ENCODE data around the gene SNAPC1. TPM values are rescaled to one million over a fixed set of nuclear protein-coding genes. Genes with fewer than 3 reads are reported as not detected.
A peak's percentile ranks its signal among the peaks of the same experiment; 100 is the strongest.
"Not testable (repeated sequence)": the region's sequence is repeated elsewhere in the genome, so short reads cannot be mapped to it uniquely, and the experiment has no call there.

The SNAPC1 gene
- total RNA-seq, 2 donors from 2014 or later, result 8.6 to 10.4 TPM

DNA sequence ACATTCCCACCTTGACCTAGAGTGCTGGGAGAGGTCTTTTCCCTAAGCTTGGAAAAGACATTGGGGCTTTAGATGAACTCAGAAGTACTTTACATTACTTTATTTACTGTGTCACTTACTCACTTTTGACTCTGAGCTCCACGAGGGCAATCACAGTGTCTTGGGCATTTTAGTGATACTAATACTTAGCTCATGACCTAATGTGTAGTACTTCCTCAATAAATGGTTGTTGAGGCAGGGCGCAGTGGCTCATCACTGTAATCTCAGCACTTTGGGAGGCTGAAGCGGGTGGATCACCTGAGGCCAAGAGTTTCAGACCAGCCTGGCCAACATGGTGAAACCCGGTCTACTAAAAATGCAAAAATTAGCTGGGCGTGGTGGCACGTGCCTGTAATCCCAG lies 19.8 kb upstream of the SNAPC1 start:
- Histone ChIP-seq H3K27ac (no peak overlapping the region), H3K4me1 (ENCODE audit: control insufficient read depth in 1 of 2, low read depth in 2 of 2) (peaks cover 0 to 13% of the 10 kb centered on the region in 2 donors), H3K4me3 (no peak overlapping the region), H3K27me3 (replicated peaks; ENCODE audit: insufficient read depth) (no peaks in the 10 kb centered on the region), H3K9me3 (no peaks in the 10 kb centered on the region), H3K36me3 (peaks cover 19% of the 10 kb centered on the region)
- TF ChIP-seq, protein P1, sequence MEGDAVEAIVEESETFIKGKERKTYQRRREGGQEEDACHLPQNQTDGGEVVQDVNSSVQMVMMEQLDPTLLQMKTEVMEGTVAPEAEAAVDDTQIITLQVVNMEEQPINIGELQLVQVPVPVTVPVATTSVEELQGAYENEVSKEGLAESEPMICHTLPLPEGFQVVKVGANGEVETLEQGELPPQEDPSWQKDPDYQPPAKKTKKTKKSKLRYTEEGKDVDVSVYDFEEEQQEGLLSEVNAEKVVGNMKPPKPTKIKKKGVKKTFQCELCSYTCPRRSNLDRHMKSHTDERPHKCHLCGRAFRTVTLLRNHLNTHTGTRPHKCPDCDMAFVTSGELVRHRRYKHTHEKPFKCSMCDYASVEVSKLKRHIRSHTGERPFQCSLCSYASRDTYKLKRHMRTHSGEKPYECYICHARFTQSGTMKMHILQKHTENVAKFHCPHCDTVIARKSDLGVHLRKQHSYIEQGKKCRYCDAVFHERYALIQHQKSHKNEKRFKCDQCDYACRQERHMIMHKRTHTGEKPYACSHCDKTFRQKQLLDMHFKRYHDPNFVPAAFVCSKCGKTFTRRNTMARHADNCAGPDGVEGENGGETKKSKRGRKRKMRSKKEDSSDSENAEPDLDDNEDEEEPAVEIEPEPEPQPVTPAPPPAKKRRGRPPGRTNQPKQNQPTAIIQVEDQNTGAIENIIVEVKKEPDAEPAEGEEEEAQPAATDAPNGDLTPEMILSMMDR (IDR thresholded peaks at IDR 0.05), result no peak
- ATAC-seq (ENCODE audit: insufficient number of reproducible peaks, low FRiP score, low read depth) (no peak), DNase-seq (ENCODE audit: low spot score) (no peak)

DNA sequence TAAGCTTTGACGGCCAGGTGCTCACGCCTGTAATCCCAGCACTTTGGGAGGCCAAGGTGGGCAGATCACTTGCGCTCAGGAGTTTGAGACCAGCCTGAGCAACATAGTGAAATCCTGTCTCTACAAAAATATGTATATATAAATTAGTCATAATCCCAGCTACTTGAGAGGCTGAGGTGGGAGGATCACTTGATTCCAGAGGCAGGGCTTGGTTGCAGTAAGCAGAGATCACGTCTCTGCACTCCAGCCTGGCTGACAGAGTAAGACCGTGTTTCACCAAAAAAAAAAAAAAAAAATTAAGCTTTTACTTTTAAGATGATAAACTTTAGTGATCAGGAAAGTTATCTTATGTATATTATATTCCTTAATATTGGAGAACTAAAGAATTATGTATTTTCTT lies 18.0 kb upstream of the SNAPC1 start:
- Histone ChIP-seq H3K27ac (no peak overlapping the region), H3K4me3 (no peak overlapping the region), H3K4me1 (ENCODE audit: control insufficient read depth in 1 of 2, low read depth in 2 of 2) (peaks cover 8 to 29% of the 10 kb centered on the region in 2 donors), H3K36me3 (peaks cover 8% of the 10 kb centered on the region), H3K9me3 (no peaks in the 10 kb centered on the region), H3K27me3 (replicated peaks; ENCODE audit: insufficient read depth) (no peaks in the 10 kb centered on the region)
- ATAC-seq (ENCODE audit: insufficient number of reproducible peaks, low FRiP score, low read depth), result no peak
- no peak for DNase-seq (ENCODE audit: low spot score)
- TF ChIP-seq, protein P1 (IDR thresholded peaks at IDR 0.05), result no peak

DNA sequence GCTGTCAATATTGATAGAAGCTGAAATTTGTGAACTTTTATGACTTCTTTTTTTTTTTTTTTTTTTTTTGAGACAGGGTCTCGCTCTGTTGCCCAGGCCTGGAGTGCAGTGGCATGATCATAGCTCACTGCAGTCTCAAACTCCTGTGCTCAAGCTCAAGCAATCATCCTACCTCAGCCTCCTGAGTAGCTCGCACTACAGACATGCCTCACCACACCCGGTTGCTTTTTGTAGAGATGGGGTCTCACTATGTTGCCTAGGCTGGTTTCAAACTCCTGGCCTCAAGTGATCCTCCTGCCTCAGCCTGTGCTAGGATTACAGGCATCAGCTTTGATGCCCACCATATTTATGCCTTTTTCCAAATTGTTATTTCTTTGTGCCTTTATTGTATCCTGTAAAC lies 15.9 kb upstream of the SNAPC1 start:
- DNase-seq (ENCODE audit: low spot score); H3K27me3 ChIP-seq (replicated peaks; ENCODE audit: insufficient read depth); H3K4me3 ChIP-seq; H3K36me3 ChIP-seq; H3K9me3 ChIP-seq; ATAC-seq (ENCODE audit: insufficient number of reproducible peaks, low FRiP score, low read depth): not testable (repeated sequence)
- H3K4me1 ChIP-seq (ENCODE audit: control insufficient read depth in 1 of 2, low read depth in 2 of 2), result peaks cover 12 to 43% of the 10 kb centered on the region in 2 donors
- H3K27ac ChIP-seq, result peak overlapping the region; percentile 57 to 89

DNA sequence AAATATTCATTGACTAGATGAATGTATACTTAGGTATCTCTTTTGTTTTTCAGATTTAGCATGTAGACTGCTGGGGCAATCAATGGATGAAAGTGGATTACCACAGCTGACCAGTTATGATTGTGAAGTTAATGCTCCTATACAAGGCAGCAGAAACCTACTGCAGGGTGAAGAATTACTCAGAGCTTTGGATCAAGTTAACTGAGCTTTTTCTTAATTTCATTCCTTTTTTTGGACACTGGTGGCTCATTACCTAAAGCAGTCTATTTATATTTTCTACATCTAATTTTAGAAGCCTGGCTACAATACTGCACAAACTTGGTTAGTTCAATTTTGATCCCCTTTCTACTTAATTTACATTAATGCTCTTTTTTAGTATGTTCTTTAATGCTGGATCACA lies 15.3 kb upstream of the SNAPC1 start:
- Histone ChIP-seq H3K9me3 (no peaks in the 10 kb centered on the region), H3K4me1 (ENCODE audit: control insufficient read depth in 1 of 2, low read depth in 2 of 2) (peaks cover 16 to 47% of the 10 kb centered on the region in 2 donors), H3K27me3 (replicated peaks; ENCODE audit: insufficient read depth) (no peaks in the 10 kb centered on the region), H3K4me3 (no peak overlapping the region), H3K27ac (peak overlapping the region; percentile 57 to 89), H3K36me3 (peaks cover 3% of the 10 kb centered on the region)
- TF ChIP-seq, protein P1 (IDR thresholded peaks at IDR 0.05), result no peak
- ATAC-seq (ENCODE audit: insufficient number of reproducible peaks, low FRiP score, low read depth) (peak; percentile 31), DNase-seq (ENCODE audit: low spot score) (no peak)

DNA sequence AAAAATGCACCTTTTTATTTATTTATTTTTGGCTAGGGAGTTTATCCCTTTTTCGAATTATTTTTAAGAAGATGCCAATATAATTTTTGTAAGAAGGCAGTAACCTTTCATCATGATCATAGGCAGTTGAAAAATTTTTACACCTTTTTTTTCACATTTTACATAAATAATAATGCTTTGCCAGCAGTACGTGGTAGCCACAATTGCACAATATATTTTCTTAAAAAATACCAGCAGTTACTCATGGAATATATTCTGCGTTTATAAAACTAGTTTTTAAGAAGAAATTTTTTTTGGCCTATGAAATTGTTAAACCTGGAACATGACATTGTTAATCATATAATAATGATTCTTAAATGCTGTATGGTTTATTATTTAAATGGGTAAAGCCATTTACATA lies 14.9 kb upstream of the SNAPC1 start:
- ATAC-seq (ENCODE audit: insufficient number of reproducible peaks, low FRiP score, low read depth) (no peak), DNase-seq (ENCODE audit: low spot score) (no peak)
- no peak overlapping the region for H3K4me3 ChIP-seq
- H3K36me3 ChIP-seq, result peaks cover 3% of the 10 kb centered on the region
- no peaks in the 10 kb centered on the region for H3K9me3 ChIP-seq
- TF ChIP-seq, protein P1 (IDR thresholded peaks at IDR 0.05), result no peak
- peaks cover 18 to 49% of the 10 kb centered on the region in 2 donors for H3K4me1 ChIP-seq (ENCODE audit: control insufficient read depth in 1 of 2, low read depth in 2 of 2)
- H3K27ac ChIP-seq, result peak overlapping the region in 1 of 2 donors; percentile 89
- H3K27me3 ChIP-seq (replicated peaks; ENCODE audit: insufficient read depth), result no peaks in the 10 kb centered on the region

DNA sequence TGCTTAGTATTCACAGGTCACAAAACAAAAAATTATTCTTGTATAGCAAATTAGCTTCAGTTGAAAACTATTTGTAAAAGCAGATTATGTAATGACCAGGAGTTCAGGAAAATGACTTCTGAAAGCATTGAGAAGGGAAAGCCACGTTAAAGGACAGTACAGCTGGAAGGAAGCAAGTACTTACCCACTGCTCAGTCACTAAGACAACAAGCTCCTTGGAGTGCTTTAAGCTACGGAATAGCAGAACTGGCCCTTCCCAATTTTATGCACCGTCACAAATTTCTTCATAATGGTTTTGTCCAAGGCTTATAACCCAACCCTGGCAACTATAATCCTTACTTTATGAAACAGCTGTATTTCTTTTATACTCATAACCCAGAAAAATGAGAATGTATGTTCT lies 13.0 kb upstream of the SNAPC1 start:
- peak overlapping the region; percentile 77 for H3K4me3 ChIP-seq
- H3K9me3 ChIP-seq, result no peaks in the 10 kb centered on the region
- ATAC-seq (ENCODE audit: insufficient number of reproducible peaks, low FRiP score, low read depth) (no peak), DNase-seq (ENCODE audit: low spot score) (no peak)
- TF ChIP-seq, protein P1 (IDR thresholded peaks at IDR 0.05), result no peak
- no peaks in the 10 kb centered on the region for H3K36me3 ChIP-seq
- H3K4me1 ChIP-seq (ENCODE audit: control insufficient read depth in 1 of 2, low read depth in 2 of 2), result peaks cover 18 to 49% of the 10 kb centered on the region in 2 donors
- H3K27me3 ChIP-seq (replicated peaks; ENCODE audit: insufficient read depth), result no peaks in the 10 kb centered on the region
- peak overlapping the region in 1 of 2 donors; percentile 89 for H3K27ac ChIP-seq

Measured in thoracic aorta (tissue), 2 donors.